Spleen (tissue), 7 donors: ENCODE results near the gene OXLD1.

ENCODE experiments used
- CTCF ChIP-seq, 11 experiments: fragments of 200-600 bp in 7 of 11; fragments of 450-650 bp in 4 of 11; sonication (generic) in 4 of 11; IDR thresholded peaks in 8 of 11; conservative IDR thresholded peaks in 3 of 11; 1 replicate in 7 of 11; 2 replicates in 4 of 11; pipeline versions ENCODE4 v1.4.0 to v1.8.0; 2016 to 2021; ENCODE audit warnings: antibody characterized with exemption in 11 of 11, inconsistent platforms in 4 of 11, mild to moderate bottlenecking in 1 of 11
- POLR2A ChIP-seq, 3 donors: fragments of 450-650 bp; IDR thresholded peaks; one replicate each; pipeline ENCODE4 v1.5.1; 2017; ENCODE audit warnings: antibody characterized with exemption in 3 of 3, mild to moderate bottlenecking in 1 of 3
- donor health status: DM: no; HTN: no; CAD: no; lungs with moderate emphysema.
- donor health status: DM: no; HTN: no; CAD: no.
- donor health status: DM: no; HTN: no; CAD: no.

GRCh38 chr17:81615401-81615930 lies 50.9 kb downstream of the OXLD1 start:
- TF ChIP-seq CTCF (IDR thresholded peaks at IDR 0.05 in 8 of 11, conservative IDR thresholded peaks at IDR 0.05 in 3 of 11) (no peak), POLR2A (IDR thresholded peaks at IDR 0.05) (no peak)
